SJCRH30 (cell line): ENCODE results near the gene EEF2KMT. TPM values are rescaled to one million over a fixed set of nuclear protein-coding genes. Genes with fewer than 3 reads are reported as not detected.
"Not testable (repeated sequence)": the region's sequence is repeated elsewhere in the genome, so short reads cannot be mapped to it uniquely, and the experiment has no call there.

Experiments used
- DNase-seq, 2 experiments: peaks; one replicate each; pipeline ENCODE4 v3.0.0-alpha.2; 2015 to 2020
- H3K27ac ChIP-seq: fragments of 250-450 bp; sonication (Bioruptor Pico); 2 replicates; pipeline ENCODE4 v1.5.1; 2020; ENCODE audit warnings: mild to moderate bottlenecking, moderate library complexity
- H3K27me3 ChIP-seq: fragments of 250-450 bp; sonication (Bioruptor Pico); 2 replicates; pipeline ENCODE4 v1.5.1; 2020; ENCODE audit warnings: mild to moderate bottlenecking, moderate library complexity
- H3K36me3 ChIP-seq: fragments of 250-450 bp; sonication (Bioruptor Pico); 2 replicates; pipeline ENCODE4 v1.5.1; 2020; ENCODE audit warnings: mild to moderate bottlenecking, moderate library complexity
- H3K4me1 ChIP-seq: fragments of 250-450 bp; sonication (Bioruptor Pico); 2 replicates; pipeline ENCODE4 v1.5.1; 2020; ENCODE audit warnings: mild to moderate bottlenecking, moderate library complexity
- H3K4me3 ChIP-seq: fragments of 250-450 bp; sonication (Bioruptor Pico); 2 replicates; pipeline ENCODE4 v1.5.1; 2020; ENCODE audit warnings: mild to moderate bottlenecking, moderate library complexity
- H3K9me3 ChIP-seq: fragments of 250-450 bp; sonication (Bioruptor Pico); replicated peaks from 2 replicates; pipeline ENCODE4 v1.5.1; 2020; ENCODE audit warnings: mild to moderate bottlenecking, moderate library complexity
- total RNA-seq: library from RNA; depleted of rRNA; stranded (reverse); fragments of >200 nt; shearing (Covaris generic); gene quantifications from 2 replicates; pipeline ENCODE4 v1.2.3, GENCODE V29; 2014

Gene EEF2KMT
- total RNA-seq, 1 experiment from 2014 or later: 10.9 TPM

GRCh38 chr16:5083646-5084045, 13.9 kb downstream of the EEF2KMT start:
- H3K36me3 ChIP-seq: not testable (repeated sequence)

GRCh38 chr16:5080996-5081395, 16.6 kb downstream of the EEF2KMT start:
- H3K4me3 ChIP-seq, H3K27ac ChIP-seq, DNase-seq, H3K36me3 ChIP-seq, H3K9me3 ChIP-seq, H3K4me1 ChIP-seq, H3K27me3 ChIP-seq: not testable (repeated sequence)

More at GRCh38 chr16:5083646-5084045, 13.9 kb downstream of the EEF2KMT start:
- not testable (repeated sequence) for H3K27ac ChIP-seq, H3K9me3 ChIP-seq, DNase-seq, H3K4me3 ChIP-seq, H3K4me1 ChIP-seq, H3K27me3 ChIP-seq

- not testable (repeated sequence) for H3K4me3 ChIP-seq, H3K27me3 ChIP-seq, H3K4me1 ChIP-seq, H3K27ac ChIP-seq, DNase-seq, H3K9me3 ChIP-seq, H3K36me3 ChIP-seq
Observed at GRCh38 chr16:5080461-5080860, 17.1 kb downstream of the EEF2KMT start.

- Histone ChIP-seq H3K27ac (no peak overlapping the region), H3K4me3 (no peak overlapping the region), H3K4me1 (no peaks in the 10 kb centered on the region), H3K9me3 (no peaks in the 10 kb centered on the region), H3K27me3 (no peaks in the 10 kb centered on the region), H3K36me3 (no peaks in the 10 kb centered on the region)
- DNase-seq: no peak
Observed at GRCh38 chr16:5078626-5079025, 19.0 kb downstream of the EEF2KMT start.

- Histone ChIP-seq H3K36me3 (no peaks in the 10 kb centered on the region), H3K27me3 (no peaks in the 10 kb centered on the region), H3K27ac (no peak overlapping the region), H3K4me1 (no peaks in the 10 kb centered on the region), H3K9me3 (no peaks in the 10 kb centered on the region), H3K4me3 (no peak overlapping the region)
- DNase-seq: no peak
Observed at GRCh38 chr16:5077304-5077703, 20.3 kb downstream of the EEF2KMT start.

- Histone ChIP-seq H3K4me3 (no peak overlapping the region), H3K9me3 (no peaks in the 10 kb centered on the region), H3K27me3 (no peaks in the 10 kb centered on the region), H3K27ac (no peak overlapping the region), H3K4me1 (no peaks in the 10 kb centered on the region), H3K36me3 (no peaks in the 10 kb centered on the region)
- no peak for DNase-seq
Observed at GRCh38 chr16:5075637-5076036, 22.0 kb downstream of the EEF2KMT start.

- DNase-seq, H3K27ac ChIP-seq: not testable (repeated sequence)
Observed at GRCh38 chr16:5073771-5074170, 23.8 kb downstream of the EEF2KMT start.

GRCh38 chr16:5073279-5073629, 24.3 kb downstream of the EEF2KMT start:
- H3K27ac ChIP-seq: no peak overlapping the region
- no peaks in the 10 kb centered on the region for H3K36me3 ChIP-seq
- no peak for DNase-seq
- H3K4me1 ChIP-seq: no peaks in the 10 kb centered on the region
- no peaks in the 10 kb centered on the region for H3K9me3 ChIP-seq
- no peaks in the 10 kb centered on the region for H3K27me3 ChIP-seq
- H3K4me3 ChIP-seq: no peak overlapping the region

More at GRCh38 chr16:5073771-5074170, 23.8 kb downstream of the EEF2KMT start:
- H3K4me1 ChIP-seq, H3K27me3 ChIP-seq, H3K9me3 ChIP-seq, H3K4me3 ChIP-seq, H3K36me3 ChIP-seq: not testable (repeated sequence)

- peak overlapping the region; percentile 90 for H3K4me3 ChIP-seq
- no peaks in the 10 kb centered on the region for H3K9me3 ChIP-seq
- DNase-seq: no peak
- H3K4me1 ChIP-seq: no peaks in the 10 kb centered on the region
- H3K27me3 ChIP-seq: no peaks in the 10 kb centered on the region
- no peaks in the 10 kb centered on the region for H3K36me3 ChIP-seq
- H3K27ac ChIP-seq: peak overlapping the region; percentile 54; the same call in 1 of the 2 replicates
Observed at GRCh38 chr16:5072334-5073278, 25.0 kb downstream of the EEF2KMT start.

GRCh38 chr16:5071681-5072333, 25.8 kb downstream of the EEF2KMT start, which contains the start of gene ALG1:
Gene ALG1 (plus strand): TSS chr16:5071843. CDS start chr16:5071850, 7 bp downstream.
- peak; percentile 85 to 87 for DNase-seq
- Histone ChIP-seq H3K4me1 (no peaks in the 10 kb centered on the region), H3K36me3 (no peaks in the 10 kb centered on the region), H3K9me3 (no peaks in the 10 kb centered on the region), H3K4me3 (peak within 1 kb of the TSS; percentile 90), H3K27me3 (no peaks in the 10 kb centered on the region), H3K27ac (peak within 1 kb of the TSS; percentile 54)

- H3K36me3 ChIP-seq: no peaks in the 10 kb centered on the region
- H3K4me1 ChIP-seq: no peaks in the 10 kb centered on the region
- peak overlapping the region; percentile 90 for H3K4me3 ChIP-seq
- no peaks in the 10 kb centered on the region for H3K9me3 ChIP-seq
- DNase-seq: no peak
- peak overlapping the region; percentile 54; the same call in 1 of the 2 replicates for H3K27ac ChIP-seq
- peaks cover 3% of the 10 kb centered on the region for H3K27me3 ChIP-seq
Observed at GRCh38 chr16:5071341-5071680, 26.3 kb downstream of the EEF2KMT start.

- H3K27me3 ChIP-seq: peaks cover 10% of the 10 kb centered on the region
- H3K4me1 ChIP-seq: no peaks in the 10 kb centered on the region
- no peak for DNase-seq
- no peak overlapping the region for H3K4me3 ChIP-seq
- H3K9me3 ChIP-seq: no peaks in the 10 kb centered on the region
- no peaks in the 10 kb centered on the region for H3K36me3 ChIP-seq
- no peak overlapping the region for H3K27ac ChIP-seq
Observed at GRCh38 chr16:5070431-5071186, 27.0 kb downstream of the EEF2KMT start.

- H3K27me3 ChIP-seq: peaks cover 15% of the 10 kb centered on the region
- H3K27ac ChIP-seq: no peak overlapping the region
- no peaks in the 10 kb centered on the region for H3K9me3 ChIP-seq
- no peaks in the 10 kb centered on the region for H3K4me1 ChIP-seq
- no peaks in the 10 kb centered on the region for H3K36me3 ChIP-seq
- no peak for DNase-seq
- no peak overlapping the region for H3K4me3 ChIP-seq
Observed at GRCh38 chr16:5069854-5070253, 27.7 kb downstream of the EEF2KMT start.

- Histone ChIP-seq H3K4me1 (no peaks in the 10 kb centered on the region), H3K9me3 (no peaks in the 10 kb centered on the region), H3K36me3 (no peaks in the 10 kb centered on the region), H3K27me3 (peaks cover 15% of the 10 kb centered on the region), H3K4me3 (no peak overlapping the region), H3K27ac (no peak overlapping the region)
- no peak for DNase-seq
Observed at GRCh38 chr16:5069048-5069447, 28.5 kb downstream of the EEF2KMT start.

GRCh38 chr16:5066511-5066910, 31.1 kb downstream of the EEF2KMT start:
- Histone ChIP-seq H3K4me1 (no peaks in the 10 kb centered on the region), H3K36me3 (no peaks in the 10 kb centered on the region), H3K9me3 (no peaks in the 10 kb centered on the region), H3K4me3 (no peak overlapping the region), H3K27me3 (peaks cover 15% of the 10 kb centered on the region), H3K27ac (no peak overlapping the region)
- no peak for DNase-seq
